HG03432 (cell line): ENCODE data around the gene RGPD3.
"Not testable (repeated sequence)": the region's sequence is repeated elsewhere in the genome, so short reads cannot be mapped to it uniquely, and the experiment has no call there.

Source experiments
- ATAC-seq: cut with Tn5 transposase; IDR thresholded peaks from one replicate; pipeline ENCODE4 v1.9.1; 2021; ENCODE audit warnings: mild to moderate bottlenecking, moderate library complexity; ENCODE audit not compliant: unreplicated experiment

Gene RGPD3

GRCh38 chr2:106486551-106487385, 18.6 kb upstream of the RGPD3 start, which contains the start of gene CD8B2:
CD8B2 (plus strand) TSS chr2:106487364; CDS start chr2:106487427, 63 bp downstream.
- ATAC-seq: not testable (repeated sequence)

- not testable (repeated sequence) for ATAC-seq
Measured at GRCh38 chr2:106479563-106479962, 11.3 kb upstream of the RGPD3 start.

GRCh38 chr2:106477647-106478046, 9.4 kb upstream of the RGPD3 start:
- not testable (repeated sequence) for ATAC-seq

- not testable (repeated sequence) for ATAC-seq
Measured at GRCh38 chr2:106470658-106471057, 2.4 kb upstream of the RGPD3 start.

GRCh38 chr2:106467516-106467915, 697 bp downstream of the RGPD3 start:
- not testable (repeated sequence) for ATAC-seq

GRCh38 chr2:106461882-106462281, 6.3 kb downstream of the RGPD3 start:
- not testable (repeated sequence) for ATAC-seq

GRCh38 chr2:106390680-106391079, 77.5 kb downstream of the RGPD3 start:
- ATAC-seq: not testable (repeated sequence)

- not testable (repeated sequence) for ATAC-seq
Measured at GRCh38 chr2:106388814-106389410, 79.3 kb downstream of the RGPD3 start.

- not testable (repeated sequence) for ATAC-seq
Measured at GRCh38 chr2:106384548-106384947, 83.7 kb downstream of the RGPD3 start.

- not testable (repeated sequence) for ATAC-seq
Measured at GRCh38 chr2:106381867-106382266, 86.3 kb downstream of the RGPD3 start.

- not testable (repeated sequence) for ATAC-seq
Measured at GRCh38 chr2:106379567-106379966, 88.6 kb downstream of the RGPD3 start.

GRCh38 chr2:106369182-106369581, 99.0 kb downstream of the RGPD3 start:
- not testable (repeated sequence) for ATAC-seq

GRCh38 chr2:106366204-106366885, 101.9 kb downstream of the RGPD3 start:
- ATAC-seq: no peak

GRCh38 chr2:106363791-106364190, 104.4 kb downstream of the RGPD3 start:
- ATAC-seq: no peak

- ATAC-seq: no peak
Measured at GRCh38 chr2:106362789-106363188, 105.4 kb downstream of the RGPD3 start.

- ATAC-seq: no peak
Measured at GRCh38 chr2:106359512-106359911, 108.7 kb downstream of the RGPD3 start.

GRCh38 chr2:106358521-106358920, 109.7 kb downstream of the RGPD3 start:
- ATAC-seq: no peak

GRCh38 chr2:106358081-106358480, 110.1 kb downstream of the RGPD3 start:
- peak; percentile 95 for ATAC-seq

GRCh38 chr2:106356291-106356690, 111.9 kb downstream of the RGPD3 start:
- ATAC-seq: peak; percentile 56

GRCh38 chr2:106353676-106354075, 114.5 kb downstream of the RGPD3 start:
- ATAC-seq: no peak

GRCh38 chr2:106350980-106351379, 117.2 kb downstream of the RGPD3 start:
- no peak for ATAC-seq
